OCI-M1 (cell line): ENCODE data around the gene NAV2.

Source experiments
- DNase-seq: peaks from one replicate; lab custom pipeline; 2025; lab: John Stamatoyannopoulos, UW

Gene NAV2

DNA sequence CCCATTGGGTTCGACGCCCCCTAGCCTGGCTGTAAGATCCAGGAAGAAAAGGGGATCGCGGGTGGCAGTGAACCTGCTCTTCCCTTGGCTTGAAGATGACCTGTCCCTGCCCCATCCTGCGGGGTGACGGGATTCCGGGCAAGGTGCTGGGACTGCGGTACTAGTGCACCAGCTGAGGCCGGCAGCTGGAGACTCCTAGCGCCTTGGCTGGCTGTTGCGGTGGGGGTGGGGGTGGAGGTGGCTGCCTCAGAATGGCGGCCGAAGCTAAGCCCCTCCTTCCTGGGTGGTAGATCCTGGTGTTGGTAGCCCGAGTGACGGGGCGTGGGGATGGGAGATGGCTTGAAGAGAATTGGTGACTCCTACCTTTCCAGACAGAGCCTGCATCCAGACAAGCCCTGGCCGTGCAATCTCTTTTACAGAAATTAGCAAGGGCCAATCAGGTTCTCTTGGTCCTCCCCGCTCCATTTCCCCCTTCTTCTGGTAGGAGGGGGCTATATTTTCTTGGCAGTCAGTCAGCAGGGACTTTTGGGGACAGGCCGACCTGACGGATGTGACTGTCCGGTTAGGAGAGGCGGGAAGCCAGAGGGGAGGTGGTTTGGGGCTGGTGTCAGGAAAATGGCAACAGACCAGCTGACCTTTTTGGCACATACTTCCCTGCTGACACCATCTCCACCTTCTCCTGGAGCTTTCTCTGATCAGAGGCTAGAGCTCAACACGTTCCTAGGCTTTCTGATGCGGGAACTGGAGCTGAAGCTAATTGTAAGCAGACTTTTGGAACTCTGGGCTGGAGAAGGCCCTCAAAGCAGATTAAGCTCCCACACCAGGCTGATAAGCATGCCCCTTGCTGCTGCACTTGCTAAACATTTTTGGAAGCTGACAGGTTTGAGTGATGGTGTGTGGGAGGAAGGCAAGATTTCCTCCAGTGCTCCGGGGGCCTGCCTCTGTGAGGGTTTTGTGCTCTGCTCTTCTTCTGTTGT lies 2.0 kb downstream of the NAV2 start:
- DNase-seq: no peak

DNA sequence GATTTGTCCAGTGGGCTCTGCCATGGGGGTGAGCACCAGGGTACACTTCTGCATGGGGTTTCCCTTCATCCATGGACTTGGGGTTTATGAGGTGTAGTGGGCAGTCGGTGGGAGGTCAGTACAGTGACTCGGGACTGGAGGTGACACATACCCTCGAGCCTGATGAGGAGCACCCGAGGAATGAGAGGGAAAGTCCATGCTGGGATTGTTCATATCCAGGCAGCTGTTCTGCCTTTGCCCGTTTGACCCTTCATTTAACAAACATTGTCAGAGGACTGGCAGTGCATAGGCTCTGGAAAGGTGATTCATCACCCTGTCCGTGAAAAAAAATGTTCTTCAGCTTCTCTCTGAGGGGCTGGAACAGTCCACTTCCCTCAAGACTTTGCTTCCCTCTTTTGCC lies 2.7 kb downstream of the NAV2 start:
- DNase-seq: no peak

DNA sequence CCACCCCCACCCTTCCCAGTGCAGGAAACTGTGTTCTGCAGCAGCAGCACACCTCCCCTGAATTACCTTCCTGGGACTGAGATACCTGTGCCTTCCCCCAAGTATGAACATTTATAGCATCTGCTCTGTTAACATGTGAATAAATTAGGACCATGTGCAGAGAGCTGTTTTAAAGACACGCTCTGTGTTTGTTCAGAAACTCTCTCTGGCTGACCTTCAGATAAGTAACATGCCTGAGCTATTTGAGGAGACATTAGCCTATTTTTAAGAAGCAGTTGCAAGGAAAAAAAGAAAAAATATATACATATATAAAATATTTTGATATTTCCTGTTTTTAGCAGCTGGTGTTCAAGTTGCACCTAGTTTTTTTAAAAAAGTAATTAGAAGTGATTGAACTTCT lies 5.4 kb downstream of the NAV2 start:
- DNase-seq: no peak

DNA sequence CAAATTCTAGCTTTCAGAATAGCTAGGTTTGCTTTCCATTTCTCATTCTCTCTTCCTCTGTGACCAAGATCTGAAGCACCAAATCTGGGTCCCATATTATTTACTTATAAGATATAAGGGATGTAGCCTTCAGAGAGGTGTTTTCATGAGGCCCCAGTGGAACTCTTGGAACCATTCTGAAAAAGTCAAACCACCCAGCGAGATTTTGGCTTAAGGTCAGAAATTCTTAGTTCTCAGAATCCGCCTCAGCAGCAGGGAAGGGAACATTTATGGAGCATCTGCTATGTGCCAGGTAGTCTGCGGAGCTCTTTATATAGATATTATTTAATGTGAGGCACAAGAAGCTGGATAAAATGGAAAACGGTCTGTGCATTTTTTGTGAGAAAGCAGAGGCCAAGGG lies 6.3 kb downstream of the NAV2 start:
- no peak for DNase-seq

DNA sequence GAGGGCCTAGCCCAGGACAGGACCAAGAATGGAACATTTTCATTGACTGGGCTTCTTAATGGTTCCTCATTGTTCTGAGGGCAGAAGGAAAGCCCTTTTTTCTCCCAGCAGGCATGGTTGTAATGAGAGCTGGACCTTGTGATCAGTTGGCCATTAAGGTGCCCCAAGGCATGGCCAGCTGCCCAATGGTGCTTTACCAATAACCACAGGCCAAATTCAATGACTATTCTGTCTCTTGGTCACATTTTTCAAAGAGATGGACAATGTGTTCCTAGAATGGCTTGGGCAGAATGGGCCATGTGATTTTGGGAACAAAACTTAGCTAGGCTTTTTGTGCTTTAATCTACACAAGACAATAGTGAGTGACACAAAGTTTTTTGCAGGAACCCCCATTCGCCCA lies 7.3 kb downstream of the NAV2 start:
- DNase-seq: no peak

DNA sequence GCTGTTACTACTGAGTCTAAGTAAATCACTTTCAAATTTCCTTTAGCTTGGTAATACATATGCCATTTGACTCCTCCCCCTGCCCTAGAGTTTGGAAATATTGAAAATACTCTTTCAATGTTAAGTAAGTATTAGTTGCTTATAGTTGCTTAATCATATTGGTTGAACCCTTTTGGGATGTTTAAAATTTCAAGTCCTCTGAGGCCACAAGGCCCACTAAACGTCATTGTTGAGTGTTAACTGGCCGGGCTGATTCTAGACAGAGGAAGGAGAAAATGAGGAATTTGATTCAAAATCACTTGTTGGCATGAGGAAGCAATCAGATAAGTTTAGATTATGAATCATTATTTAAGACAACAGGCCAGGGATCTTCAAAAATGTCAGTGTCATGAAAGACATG lies 8.5 kb downstream of the NAV2 start:
- DNase-seq: no peak

DNA sequence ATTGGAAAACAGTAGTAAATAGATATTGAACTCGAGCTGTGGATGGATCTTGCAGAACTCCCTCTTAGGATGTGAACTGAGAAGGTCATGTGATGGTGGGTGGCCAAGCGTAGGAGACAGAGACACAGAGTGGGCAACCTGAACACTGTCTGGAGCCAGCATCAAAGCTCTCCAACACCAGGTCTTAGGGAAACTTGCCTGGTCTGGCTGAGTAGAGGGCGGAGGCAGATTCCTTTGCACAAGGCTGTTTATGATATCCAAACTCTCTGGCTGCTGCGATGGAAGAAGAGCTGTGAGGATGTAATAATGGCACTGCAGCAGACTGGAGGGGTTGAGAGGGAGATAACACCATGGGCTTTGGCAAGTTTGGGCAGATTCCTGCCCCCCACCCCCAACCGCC lies 10.1 kb downstream of the NAV2 start:
- no peak for DNase-seq

DNA sequence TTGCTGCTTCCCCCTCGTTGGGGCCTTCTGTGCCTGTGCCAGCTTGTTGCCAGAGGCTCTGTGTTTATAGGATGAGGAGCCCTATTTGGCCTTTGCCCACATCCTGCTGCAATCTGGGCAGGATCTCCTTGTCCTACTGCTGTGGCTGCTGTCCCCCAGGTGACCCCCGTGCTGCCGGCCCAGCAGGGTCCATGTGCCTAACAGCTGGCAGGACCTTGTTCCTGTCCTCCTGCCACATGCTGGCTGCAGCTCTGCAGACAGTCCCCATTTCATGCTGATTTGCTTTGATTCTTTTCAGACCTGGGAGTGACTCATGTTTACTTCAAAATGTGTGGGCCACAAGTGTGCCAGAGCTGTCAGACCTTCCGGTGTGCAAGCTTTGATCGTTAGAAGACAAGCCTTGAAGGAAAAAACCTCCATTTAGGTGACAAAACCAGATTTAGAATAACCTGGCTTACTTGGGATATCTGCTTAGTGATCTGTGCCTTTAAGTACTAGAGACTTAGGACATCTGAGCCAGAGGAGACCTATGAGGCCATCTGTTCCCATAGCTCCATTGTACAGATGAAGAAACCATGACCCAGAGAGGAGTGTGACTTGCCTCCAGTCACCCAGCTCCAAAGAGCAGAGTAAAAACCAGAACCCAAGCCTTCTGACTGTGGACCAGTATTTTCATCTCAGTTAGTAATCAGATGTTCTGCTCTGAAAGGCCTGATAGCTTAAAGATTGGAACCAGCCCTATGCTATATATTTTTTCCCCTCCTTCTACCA lies 11.1 kb downstream of the NAV2 start:
- DNase-seq: no peak

DNA sequence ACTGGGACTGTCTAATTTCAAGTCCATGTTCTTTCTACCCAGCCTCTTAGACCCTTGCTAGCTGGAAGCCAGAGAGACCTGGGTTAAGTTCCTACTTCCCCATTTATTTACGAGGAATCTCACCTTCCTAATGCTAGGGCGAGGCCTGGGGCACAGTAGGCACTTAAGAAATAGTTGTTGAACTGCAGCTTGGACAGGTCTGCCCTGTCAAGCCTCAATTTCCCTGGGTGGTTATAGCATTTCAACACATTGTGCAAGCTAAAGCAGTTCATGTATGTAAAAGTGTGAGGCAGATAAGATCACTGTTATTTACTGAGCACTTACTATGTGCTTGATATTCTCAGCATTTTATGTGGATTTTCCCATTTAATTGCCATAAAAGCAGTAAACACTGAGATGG lies 12.1 kb downstream of the NAV2 start:
- no peak for DNase-seq

DNA sequence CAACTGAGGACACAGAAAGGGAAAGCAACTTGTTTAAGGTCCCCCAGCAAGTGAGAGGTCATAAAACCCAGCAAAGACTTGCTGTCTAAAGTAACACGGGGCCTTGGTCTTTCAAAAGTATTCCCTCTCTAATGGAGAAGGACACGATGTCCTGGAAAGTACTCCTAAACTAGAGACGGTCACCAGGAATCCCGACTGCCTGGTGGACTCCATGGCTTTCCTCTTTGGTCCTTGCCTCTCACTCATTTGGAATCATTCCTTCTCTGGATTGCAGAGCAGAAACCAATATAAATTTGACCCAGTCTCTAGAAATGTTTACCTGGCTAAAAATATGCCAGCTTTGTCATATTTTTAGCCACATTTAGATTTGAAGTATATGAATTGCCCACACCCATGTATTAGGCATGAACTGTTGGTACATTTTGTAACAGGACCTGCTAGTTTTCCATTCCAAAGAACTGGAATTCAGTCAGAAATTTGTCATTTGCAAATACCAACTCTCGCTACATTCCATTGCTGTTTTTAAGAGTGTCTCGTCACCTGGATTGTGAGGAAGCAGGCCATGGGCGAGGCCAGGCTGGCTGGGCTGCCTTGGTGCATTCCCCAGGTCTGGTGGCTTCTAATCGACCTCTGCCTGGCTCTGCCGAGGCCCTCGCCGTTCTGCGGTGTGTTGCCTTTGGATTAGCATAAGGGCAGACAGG lies 12.9 kb downstream of the NAV2 start:
- no peak for DNase-seq

DNA sequence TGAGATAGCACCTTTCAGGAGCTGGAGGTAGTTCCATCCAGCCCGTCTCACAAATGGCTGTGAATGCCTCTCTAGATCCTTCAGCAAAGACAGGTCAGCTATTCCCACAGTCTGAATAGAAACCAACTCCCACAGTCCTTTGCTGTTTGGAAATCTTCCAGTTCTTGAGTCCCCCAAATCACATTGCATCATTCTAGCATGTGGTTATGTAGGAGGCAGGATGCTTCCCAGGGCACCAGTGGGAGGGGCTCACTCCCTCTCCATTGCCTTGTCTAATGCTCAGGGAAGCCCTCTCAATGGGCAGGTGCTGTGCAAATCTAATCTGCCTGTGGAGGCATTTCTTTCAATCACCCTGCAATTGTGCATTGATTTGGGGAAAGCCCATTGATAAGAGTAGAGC lies 14.6 kb downstream of the NAV2 start:
- DNase-seq: no peak

DNA sequence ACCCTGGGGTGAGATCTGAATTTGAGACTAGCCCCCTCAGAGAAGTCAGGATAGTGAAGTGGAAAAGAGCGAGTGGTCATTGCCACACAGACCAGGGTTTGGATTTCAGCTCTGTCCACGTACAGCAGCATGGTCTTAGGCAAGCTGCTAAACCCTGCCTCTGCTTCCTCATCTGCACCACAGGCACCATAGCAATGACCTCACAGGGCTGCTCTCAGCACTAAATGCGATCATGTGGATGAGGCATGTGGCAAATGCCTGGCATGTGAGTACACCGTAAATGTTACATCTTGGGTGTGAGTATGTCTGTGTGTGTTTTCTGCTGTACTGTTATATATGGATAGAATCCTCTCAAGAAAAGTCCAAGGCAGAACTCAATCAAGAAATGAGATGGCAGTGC lies 15.8 kb downstream of the NAV2 start:
- DNase-seq: no peak

DNA sequence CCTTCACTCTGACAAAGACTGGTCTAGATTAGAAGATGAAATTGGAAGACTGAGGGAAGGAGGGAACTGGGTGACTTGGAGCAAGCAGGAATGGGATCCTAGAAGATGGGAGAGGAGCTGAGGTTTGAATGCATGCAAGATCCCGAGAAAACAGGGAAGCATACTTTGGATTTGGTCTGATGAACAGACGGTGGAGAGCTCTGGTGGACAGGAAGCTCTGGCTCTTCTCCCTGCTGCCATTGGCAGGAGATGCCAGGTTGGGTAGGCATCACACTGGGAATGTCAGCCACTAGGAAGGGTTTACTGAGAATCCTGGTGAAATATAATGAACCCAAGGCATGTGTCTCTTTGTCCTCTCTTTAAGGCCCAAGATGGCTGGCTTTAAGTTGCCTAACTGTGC lies 16.5 kb downstream of the NAV2 start:
- DNase-seq: no peak

DNA sequence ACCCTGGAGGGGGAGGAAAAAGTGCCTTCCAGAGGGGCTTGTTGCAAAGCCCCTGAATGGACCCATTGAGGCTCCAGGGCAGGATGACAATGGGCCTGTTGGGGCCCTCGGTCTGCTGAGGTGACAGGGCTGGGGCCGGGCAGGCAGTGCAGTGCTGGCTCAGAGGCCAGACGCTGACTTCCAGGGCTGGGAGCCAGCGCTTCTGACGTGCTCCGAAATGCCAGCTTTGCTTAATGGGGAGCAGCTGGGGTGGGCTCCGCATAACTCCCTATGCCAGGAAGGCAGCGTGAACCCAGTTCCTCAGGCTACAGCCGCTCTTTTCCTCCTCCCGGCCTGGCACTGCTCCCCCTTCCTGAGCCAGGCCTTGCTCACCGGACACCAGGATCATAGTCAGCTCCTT lies 17.7 kb downstream of the NAV2 start:
- DNase-seq: no peak

DNA sequence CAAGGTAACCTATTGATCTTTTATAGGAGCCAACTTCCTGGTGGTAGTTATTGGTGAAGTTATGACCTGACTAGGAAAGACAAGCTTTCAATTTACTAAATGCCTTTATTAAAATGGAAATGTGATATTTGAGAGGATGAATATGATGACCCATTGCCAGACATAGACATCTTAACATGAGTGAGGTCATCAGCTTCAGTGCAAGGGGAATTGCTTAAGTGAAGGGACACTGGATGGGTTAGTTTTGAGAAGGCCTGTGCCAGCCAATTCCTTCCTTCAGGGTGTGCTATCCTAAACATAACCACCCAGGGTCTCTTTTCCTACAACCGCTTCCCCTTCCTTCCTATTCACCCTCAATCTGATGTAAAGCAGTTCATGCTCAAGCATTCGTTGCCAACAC lies 21.5 kb downstream of the NAV2 start:
- no peak for DNase-seq

DNA sequence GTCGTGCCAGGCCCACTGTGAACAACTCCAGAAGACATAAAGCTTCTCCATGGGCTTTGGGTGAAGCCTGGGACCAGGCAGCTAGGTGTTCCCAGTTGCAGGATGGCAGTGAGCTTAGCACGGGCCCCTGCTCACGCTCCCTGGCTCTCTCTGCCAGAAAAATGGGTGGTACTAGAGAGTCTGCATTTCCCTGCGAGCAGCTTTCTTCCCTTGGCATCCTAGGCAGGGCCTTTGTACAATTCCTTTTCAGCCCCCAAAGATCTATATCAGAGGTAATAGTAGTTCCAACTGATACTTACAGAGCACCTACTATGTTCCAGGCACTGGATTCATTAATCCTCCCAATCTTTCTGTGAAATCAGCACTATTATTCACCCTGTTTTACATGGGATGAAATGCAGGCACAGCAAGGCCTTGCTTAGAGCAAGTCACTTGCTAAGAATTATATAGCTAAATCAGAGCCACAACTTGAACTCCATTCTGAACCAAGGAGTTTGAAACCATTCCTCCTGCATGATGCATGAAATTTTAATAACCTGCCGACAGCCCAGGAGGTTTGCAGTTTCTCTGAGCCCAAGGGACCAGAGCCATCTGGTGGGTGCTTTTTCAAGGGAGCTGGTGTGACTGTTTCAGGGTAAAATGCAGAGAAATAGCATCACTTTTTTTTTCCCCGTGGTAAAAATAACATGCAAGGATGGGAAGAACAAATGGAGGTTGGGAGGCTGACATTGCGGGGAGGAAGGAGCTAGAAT lies 22.7 kb downstream of the NAV2 start:
- no peak for DNase-seq

DNA sequence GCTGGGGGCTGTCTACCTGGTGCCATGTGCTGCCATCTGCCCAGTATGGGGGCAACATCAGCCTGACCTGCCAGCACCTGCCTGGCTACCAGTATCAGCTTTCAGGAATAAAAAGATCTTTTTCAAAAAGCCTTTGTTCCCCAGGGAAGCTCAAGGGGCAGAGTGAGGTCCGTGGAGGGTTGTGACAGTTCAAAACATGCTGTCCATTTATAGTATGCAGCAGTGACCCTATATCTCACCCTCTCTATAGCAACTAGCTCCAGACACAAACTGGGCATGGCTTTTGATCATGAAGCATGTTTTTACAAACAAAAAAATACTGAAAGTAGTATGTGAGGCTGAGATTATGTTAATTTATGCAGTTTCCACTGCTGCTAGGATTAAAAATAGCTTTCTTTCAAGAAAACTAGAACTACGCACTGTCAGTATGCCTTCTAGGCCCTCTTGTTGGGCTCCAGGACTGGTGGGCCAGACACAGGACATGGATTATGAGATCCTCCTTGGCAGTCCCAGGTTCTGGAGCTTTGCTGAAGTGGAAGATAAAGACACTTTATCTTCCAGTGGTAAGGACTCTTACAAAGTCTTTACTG lies 23.4 kb downstream of the NAV2 start:
- no peak for DNase-seq

DNA sequence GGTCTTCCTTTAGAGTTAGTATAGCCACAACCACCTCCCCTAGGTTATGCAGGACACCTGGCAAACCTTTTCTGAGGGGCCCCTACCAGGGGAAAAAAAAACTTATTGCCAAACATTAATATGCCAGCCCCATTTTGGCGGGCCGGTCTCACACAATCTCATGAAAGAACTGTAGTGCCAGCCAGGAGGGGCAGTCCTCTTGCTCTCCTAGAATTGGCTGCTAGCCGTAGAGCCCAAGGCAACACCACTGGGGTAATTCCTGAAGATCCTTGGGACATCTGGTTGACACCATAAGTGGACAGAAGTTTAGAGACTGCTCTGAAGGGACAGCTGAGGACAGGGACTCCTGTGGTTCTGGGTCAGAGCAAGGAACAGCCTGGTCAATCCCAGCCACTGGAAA lies 24.2 kb downstream of the NAV2 start:
- no peak for DNase-seq

DNA sequence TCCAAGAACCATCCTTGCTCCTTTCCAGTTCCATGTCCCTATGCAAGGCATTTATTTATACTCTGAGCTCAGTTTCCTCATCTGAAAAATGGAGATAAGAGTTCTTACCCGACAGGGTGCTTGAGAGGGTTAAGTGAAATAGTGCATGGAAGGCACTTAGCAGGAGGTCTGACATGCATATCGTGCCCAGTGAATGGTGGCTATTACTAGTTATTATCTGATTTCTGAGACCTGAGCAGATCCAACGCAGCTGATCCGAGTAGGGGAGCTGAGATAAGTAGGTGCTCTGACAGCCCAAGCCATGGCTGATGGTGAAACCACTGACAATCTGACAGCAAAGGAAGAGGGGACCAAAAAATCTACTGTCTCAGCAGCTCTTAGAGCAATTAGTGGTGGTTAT lies 24.9 kb downstream of the NAV2 start:
- no peak for DNase-seq

DNA sequence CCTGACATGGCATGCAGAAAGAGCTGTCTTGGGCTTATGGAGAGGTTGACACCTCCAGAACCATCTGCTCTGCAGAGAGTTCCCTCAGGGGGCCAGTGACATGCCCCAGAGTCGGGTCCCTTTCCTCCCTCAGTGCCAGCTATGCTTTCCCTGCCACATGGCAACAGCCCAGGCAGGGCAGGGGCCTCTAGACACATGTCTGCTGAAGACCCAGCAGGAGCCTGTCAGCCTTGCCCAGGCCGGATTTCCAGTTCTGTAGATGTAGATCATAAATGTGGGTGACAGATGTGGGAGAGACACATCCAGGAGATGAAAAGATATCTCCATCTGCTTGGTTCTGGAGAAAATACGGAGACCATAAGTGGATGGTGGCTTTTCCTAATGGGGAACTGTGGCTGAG lies 25.5 kb downstream of the NAV2 start:
- no peak for DNase-seq

DNA sequence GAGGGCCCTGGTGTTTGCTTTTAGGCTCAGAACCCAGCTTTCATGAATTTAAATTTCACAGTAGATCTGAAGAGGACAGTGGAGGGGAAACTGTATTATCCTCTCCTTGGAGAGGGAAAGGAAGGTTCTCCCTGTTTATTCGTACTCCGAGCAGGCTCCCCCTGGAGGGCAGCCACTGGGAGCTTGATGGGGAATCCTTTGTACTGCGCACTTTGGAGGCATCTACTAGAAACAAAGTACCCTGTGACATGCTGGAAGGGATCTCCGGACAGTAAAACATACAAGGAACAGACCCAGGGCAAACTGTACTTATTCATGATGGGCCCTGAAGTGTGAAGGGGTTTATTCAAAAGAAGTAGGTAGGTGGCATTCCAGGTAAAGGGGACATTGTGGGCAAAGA lies 27.2 kb downstream of the NAV2 start:
- DNase-seq: no peak

DNA sequence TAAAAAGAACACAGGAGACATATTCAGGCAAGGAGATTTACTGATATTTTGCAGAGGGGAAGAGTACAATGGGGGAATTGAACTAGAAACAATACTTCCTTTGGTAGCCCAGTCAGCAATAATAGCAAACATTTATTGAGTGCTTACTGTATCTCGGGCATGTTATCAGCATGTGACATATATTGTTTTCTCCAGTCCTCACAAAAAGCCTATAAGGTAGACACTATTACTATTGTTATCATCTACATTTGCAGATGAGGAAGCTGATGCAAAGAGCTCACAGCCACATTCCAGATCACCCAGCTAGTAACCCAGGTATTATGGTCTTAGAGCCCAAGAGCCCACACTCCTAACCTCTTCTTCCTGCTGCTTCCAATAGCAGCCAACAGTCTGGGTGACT lies 27.9 kb downstream of the NAV2 start:
- DNase-seq: no peak
